Measurements from ENCODE around the gene PRM1.

GRCh38 chr16:11265124-11265523 lies 16.0 kb downstream of the PRM1 start:
- TF ChIP-seq POLR2AphosphoS5 (IDR thresholded peaks at IDR 0.05; ENCODE audit: low read depth, low read length) = no peak
- no peak for TF ChIP-seq ZNF274 (IDR thresholded peaks at IDR 0.05; ENCODE audit: borderline replicate concordance, extremely low read depth, low read length)
- no peak for TF ChIP-seq CTCF (IDR thresholded peaks at IDR 0.05; ENCODE audit: control extremely low read depth in 1 of 3, insufficient read depth in 1 of 3, low read depth in 1 of 3, low read length in 3 of 3)
- no peak for TF ChIP-seq BCL11A (IDR thresholded peaks at IDR 0.05; ENCODE audit: low read depth in 2 of 2, low read length in 2 of 2)
- TF ChIP-seq EGR1 (IDR thresholded peaks at IDR 0.05; ENCODE audit: borderline replicate concordance, low read depth, low read length) = no peak
- no peak for TF ChIP-seq RNF2 (IDR thresholded peaks at IDR 0.05; ENCODE audit: borderline replicate concordance, low read depth, low read length, missing control alignments, poor library complexity, severe bottlenecking)
- no peak for TF ChIP-seq CHD7 (IDR thresholded peaks at IDR 0.05; ENCODE audit: insufficient replicate concordance, low read length)

Measured in H1 (cell line).